OCI-M2 (cell line): ENCODE data around the gene CDK15.
A peak's percentile ranks its signal among the peaks of the same experiment; 100 is the strongest.
"Not testable (repeated sequence)": the region's sequence is repeated elsewhere in the genome, so short reads cannot be mapped to it uniquely, and the experiment has no call there.

ENCODE experiments used
- DNase-seq: peaks from one replicate; lab custom pipeline; 2025; ENCODE audit not compliant: unreplicated experiment; lab: John Stamatoyannopoulos, UW

Gene CDK15

GRCh38 chr2:201806442-201807170 lies at the start of gene CDK15:
Gene CDK15 (plus strand): TSS chr2:201806537. CDS start chr2:201806665, 128 bp downstream.
- DNase-seq = no peak

GRCh38 chr2:201758234-201758633 lies 48.1 kb upstream of the CDK15 start:
- DNase-seq = no peak

GRCh38 chr2:201758873-201759272 lies 47.5 kb upstream of the CDK15 start:
- DNase-seq = no peak

- DNase-seq = no peak
These were observed 46.8 kb upstream of the CDK15 start for GRCh38 chr2:201759567-201759966.

GRCh38 chr2:201761101-201761500 lies 45.2 kb upstream of the CDK15 start:
- DNase-seq = no peak

- not testable (repeated sequence) for DNase-seq
These were observed 41.9 kb upstream of the CDK15 start for GRCh38 chr2:201764469-201764868.

- DNase-seq = no peak
These were observed 40.5 kb upstream of the CDK15 start for GRCh38 chr2:201765799-201766198.

GRCh38 chr2:201768918-201769317 lies 37.4 kb upstream of the CDK15 start:
- no peak for DNase-seq

GRCh38 chr2:201769666-201770373 lies 36.5 kb upstream of the CDK15 start:
- DNase-seq = no peak

- no peak for DNase-seq
These were observed 32.3 kb upstream of the CDK15 start for GRCh38 chr2:201773990-201774389.

- DNase-seq = no peak
These were observed 31.8 kb upstream of the CDK15 start for GRCh38 chr2:201774546-201774945.

- DNase-seq = no peak
These were observed 31.0 kb upstream of the CDK15 start for GRCh38 chr2:201775326-201775725.

- no peak for DNase-seq
These were observed 29.3 kb upstream of the CDK15 start for GRCh38 chr2:201777043-201777442.

GRCh38 chr2:201777869-201778268 lies 28.5 kb upstream of the CDK15 start:
- no peak for DNase-seq

- no peak for DNase-seq
These were observed 26.2 kb upstream of the CDK15 start for GRCh38 chr2:201779901-201780673.

GRCh38 chr2:201780674-201781493 lies 25.5 kb upstream of the CDK15 start, which contains the start of gene ALS2:
Gene ALS2 (minus strand): TSS chr2:201780933. CDS start chr2:201768885, 12,048 bp downstream.
- peak; percentile 86 for DNase-seq

GRCh38 chr2:201781557-201782051 lies 24.7 kb upstream of the CDK15 start:
- DNase-seq = no peak

GRCh38 chr2:201784563-201784962 lies 21.8 kb upstream of the CDK15 start:
- no peak for DNase-seq

- DNase-seq = no peak
These were observed 21.2 kb upstream of the CDK15 start for GRCh38 chr2:201785135-201785534.

GRCh38 chr2:201786471-201786870 lies 19.9 kb upstream of the CDK15 start:
- DNase-seq = no peak

GRCh38 chr2:201788371-201788770 lies 18.0 kb upstream of the CDK15 start:
- DNase-seq = no peak
